ENCODE results near the gene PKNOX2.

DNA sequence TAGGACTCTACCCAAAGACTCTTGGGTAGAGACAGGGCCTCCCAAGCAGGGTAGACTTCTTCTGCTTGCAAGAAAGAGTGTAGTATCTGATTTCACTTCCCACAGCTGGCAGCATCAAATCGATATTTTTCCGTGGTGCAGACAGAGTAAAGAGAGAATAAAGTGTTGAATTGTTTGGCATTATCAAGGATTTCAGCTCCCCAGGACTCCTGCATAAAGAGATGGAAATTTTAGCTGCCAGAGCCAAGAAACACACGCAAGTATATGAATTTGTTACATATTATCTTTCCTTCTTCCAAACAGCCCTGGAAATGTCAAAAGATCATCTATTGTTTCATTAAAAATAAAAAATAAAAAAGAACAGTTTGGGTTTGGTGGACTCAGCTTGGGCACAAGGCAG, 136.8 kb downstream of the PKNOX2 start:
- no peak for TF ChIP-seq TAF1 (IDR thresholded peaks at IDR 0.05; ENCODE audit: borderline replicate concordance, insufficient read depth, low read length)
- no peak for TF ChIP-seq POLR2AphosphoS5 (IDR thresholded peaks at IDR 0.05; ENCODE audit: low read depth, low read length)
- TF ChIP-seq SIN3A (IDR thresholded peaks at IDR 0.05; ENCODE audit: borderline replicate concordance, insufficient read depth, low read length) = no peak
- TF ChIP-seq, protein P1, sequence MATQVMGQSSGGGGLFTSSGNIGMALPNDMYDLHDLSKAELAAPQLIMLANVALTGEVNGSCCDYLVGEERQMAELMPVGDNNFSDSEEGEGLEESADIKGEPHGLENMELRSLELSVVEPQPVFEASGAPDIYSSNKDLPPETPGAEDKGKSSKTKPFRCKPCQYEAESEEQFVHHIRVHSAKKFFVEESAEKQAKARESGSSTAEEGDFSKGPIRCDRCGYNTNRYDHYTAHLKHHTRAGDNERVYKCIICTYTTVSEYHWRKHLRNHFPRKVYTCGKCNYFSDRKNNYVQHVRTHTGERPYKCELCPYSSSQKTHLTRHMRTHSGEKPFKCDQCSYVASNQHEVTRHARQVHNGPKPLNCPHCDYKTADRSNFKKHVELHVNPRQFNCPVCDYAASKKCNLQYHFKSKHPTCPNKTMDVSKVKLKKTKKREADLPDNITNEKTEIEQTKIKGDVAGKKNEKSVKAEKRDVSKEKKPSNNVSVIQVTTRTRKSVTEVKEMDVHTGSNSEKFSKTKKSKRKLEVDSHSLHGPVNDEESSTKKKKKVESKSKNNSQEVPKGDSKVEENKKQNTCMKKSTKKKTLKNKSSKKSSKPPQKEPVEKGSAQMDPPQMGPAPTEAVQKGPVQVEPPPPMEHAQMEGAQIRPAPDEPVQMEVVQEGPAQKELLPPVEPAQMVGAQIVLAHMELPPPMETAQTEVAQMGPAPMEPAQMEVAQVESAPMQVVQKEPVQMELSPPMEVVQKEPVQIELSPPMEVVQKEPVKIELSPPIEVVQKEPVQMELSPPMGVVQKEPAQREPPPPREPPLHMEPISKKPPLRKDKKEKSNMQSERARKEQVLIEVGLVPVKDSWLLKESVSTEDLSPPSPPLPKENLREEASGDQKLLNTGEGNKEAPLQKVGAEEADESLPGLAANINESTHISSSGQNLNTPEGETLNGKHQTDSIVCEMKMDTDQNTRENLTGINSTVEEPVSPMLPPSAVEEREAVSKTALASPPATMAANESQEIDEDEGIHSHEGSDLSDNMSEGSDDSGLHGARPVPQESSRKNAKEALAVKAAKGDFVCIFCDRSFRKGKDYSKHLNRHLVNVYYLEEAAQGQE (IDR thresholded peaks at IDR 0.05; ENCODE audit: insufficient read depth in 1 of 2, low read depth in 2 of 2, low read length in 2 of 2) = no peak
